ENCODE results near the gene NR1H4. TPM values are rescaled to one million over a fixed set of nuclear protein-coding genes. Genes with fewer than 3 reads are reported as not detected.
A peak's percentile ranks its signal among the peaks of the same experiment; 100 is the strongest.
"Not testable (repeated sequence)": the region's sequence is repeated elsewhere in the genome, so short reads cannot be mapped to it uniquely, and the experiment has no call there.

NR1H4 gene
- total RNA-seq, 1 experiment from 2014 or later, result not detected

- no peak for DNase-seq (ENCODE audit: low read depth)
These were observed 39.0 kb downstream of the NR1H4 start for GRCh38 chr12:100512692-100513091.

DNA sequence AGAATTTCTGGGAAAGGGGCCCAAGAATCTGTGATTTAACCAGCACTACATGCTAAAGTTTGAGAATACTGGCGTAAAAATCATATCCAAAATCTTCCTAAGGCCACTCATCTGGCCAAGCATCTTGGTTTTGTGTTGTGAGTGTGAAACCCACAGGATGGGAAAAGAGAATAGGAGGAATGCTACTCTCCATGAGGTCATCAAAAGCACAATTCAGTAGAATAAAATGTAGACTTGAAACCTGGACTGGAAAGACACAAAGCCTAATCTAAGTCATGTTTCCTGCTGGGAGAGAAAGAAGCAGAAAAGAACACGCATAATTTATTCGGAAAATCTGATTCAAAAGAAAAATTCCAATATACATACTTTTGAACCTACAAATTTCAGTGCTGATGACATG lies 42.3 kb downstream of the NR1H4 start:
- no peak for DNase-seq (ENCODE audit: low read depth)

GRCh38 chr12:100518376-100518775 lies 44.7 kb downstream of the NR1H4 start:
- no peak for DNase-seq (ENCODE audit: low read depth)

DNA sequence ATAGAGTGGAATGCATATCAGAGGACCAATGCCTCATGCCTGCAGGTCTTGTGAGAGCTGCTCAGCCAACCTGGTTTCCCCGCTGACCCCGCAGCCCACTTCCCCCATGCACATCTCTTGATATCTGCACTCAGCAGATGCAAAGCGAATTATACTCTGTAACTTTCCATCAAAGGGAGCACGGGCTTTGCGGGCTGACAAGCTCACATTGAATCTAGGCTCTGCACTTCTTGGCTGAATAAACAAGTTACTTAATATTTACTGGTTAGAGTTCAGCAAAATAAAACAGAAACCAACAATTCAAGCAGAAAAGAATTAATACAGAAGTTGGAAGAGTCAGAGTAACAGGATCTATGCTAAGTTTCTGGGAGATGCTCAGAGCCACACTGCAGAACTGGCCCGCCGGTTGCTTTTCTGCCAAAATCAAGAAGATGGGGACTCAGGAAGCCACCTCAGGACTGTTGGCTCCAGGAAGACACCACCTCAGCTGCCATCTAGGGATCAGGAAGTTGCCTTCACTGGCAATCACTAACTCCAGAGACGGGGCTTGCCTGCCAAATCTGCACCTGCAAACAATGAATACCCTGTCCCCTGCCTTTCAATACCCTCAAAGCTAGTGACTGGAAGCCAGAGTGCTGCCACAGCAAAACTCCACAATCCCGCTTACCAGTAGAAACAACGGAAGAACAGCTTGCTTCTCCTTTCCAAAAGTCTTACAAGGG lies 46.5 kb downstream of the NR1H4 start:
- no peak for DNase-seq (ENCODE audit: low read depth)

- no peak for DNase-seq (ENCODE audit: low read depth)
These were observed 48.3 kb downstream of the NR1H4 start for GRCh38 chr12:100521958-100522357.

- DNase-seq (ENCODE audit: low read depth), result no peak
These were observed 54.4 kb downstream of the NR1H4 start for GRCh38 chr12:100528034-100528433.

- DNase-seq (ENCODE audit: low read depth), result no peak
These were observed 54.9 kb downstream of the NR1H4 start for GRCh38 chr12:100528471-100529127.

- DNase-seq (ENCODE audit: low read depth), result no peak
These were observed 56.2 kb downstream of the NR1H4 start for GRCh38 chr12:100529756-100530350.

GRCh38 chr12:100533376-100533775 lies 59.7 kb downstream of the NR1H4 start:
- DNase-seq (ENCODE audit: low read depth), result no peak

- DNase-seq (ENCODE audit: low read depth), result no peak
These were observed 61.1 kb downstream of the NR1H4 start for GRCh38 chr12:100534625-100535227.

DNA sequence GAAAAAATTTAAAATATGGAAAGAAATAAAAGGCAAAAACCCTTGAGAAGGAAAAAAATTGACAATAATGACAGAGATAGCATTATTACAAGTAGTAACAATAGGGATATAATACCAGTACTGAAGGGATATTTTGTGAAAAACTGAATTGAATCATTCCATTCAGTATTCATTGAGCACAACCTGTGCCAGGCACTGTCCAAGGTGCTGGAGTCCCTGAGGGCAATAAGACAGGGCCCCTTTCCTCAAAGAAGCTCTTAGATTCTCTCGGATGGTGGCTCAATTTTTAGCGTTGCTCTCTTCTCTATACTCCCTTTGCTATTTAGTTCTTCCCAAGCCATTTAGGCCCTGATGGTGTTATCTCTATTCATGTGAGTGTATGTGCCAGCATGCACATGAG lies 65.5 kb downstream of the NR1H4 start:
- peak; percentile 43 for DNase-seq (ENCODE audit: low read depth)

GRCh38 chr12:100544165-100544564 lies 70.5 kb downstream of the NR1H4 start:
- DNase-seq (ENCODE audit: low read depth), result no peak

GRCh38 chr12:100545092-100545491 lies 71.4 kb downstream of the NR1H4 start:
- peak; percentile 65 for DNase-seq (ENCODE audit: low read depth)

GRCh38 chr12:100553936-100554335 lies 80.3 kb downstream of the NR1H4 start:
- DNase-seq (ENCODE audit: low read depth), result no peak

DNA sequence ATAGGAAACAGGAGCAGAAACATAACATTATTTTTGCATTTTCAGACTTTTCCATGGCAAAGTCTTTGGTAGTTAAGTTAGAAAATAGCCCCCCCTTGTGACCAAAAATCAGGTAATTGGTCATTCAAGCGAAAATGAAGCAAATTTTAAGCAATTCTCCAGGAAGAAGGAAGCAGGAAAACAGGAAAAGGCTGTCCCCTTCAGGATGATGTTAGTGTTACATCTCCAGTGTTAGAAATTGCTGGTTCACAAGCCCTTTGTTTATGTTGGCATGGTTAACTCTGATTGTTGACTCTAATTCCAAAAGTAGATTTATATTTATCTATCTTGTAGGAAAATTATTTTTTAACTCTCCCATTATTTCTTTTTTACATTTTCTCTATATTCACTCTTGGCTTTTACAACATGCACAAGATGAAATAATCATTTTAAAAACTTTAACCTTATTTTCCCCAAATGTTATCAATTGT lies 81.0 kb downstream of the NR1H4 start:
- DNase-seq (ENCODE audit: low read depth), result peak; percentile 82

GRCh38 chr12:100555722-100556121 lies 82.1 kb downstream of the NR1H4 start:
- DNase-seq (ENCODE audit: low read depth), result no peak

GRCh38 chr12:100557357-100557756 lies 83.7 kb downstream of the NR1H4 start:
- no peak for DNase-seq (ENCODE audit: low read depth)

GRCh38 chr12:100559261-100559660 lies 85.6 kb downstream of the NR1H4 start:
- DNase-seq (ENCODE audit: low read depth), result not testable (repeated sequence)

DNA sequence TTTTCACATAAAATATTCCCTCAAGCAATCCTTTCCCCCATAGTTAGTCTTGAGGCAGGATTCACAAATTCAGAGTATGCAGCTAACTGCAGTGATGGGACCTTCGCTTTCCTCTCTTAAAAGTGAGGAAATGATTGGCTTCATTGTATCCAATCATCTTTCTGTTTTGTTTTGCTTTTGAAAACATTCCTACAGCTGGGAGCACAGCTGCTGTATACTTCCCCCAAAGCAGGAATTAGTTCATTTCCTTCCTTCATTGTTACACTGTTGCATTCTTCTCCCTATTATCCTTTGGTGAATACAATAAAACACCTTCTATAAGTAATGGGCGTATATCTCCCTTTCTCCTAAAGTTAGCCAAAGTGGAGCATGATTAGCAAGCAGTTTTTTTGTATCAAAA lies 90.4 kb downstream of the NR1H4 start:
- DNase-seq (ENCODE audit: low read depth), result no peak

DNA sequence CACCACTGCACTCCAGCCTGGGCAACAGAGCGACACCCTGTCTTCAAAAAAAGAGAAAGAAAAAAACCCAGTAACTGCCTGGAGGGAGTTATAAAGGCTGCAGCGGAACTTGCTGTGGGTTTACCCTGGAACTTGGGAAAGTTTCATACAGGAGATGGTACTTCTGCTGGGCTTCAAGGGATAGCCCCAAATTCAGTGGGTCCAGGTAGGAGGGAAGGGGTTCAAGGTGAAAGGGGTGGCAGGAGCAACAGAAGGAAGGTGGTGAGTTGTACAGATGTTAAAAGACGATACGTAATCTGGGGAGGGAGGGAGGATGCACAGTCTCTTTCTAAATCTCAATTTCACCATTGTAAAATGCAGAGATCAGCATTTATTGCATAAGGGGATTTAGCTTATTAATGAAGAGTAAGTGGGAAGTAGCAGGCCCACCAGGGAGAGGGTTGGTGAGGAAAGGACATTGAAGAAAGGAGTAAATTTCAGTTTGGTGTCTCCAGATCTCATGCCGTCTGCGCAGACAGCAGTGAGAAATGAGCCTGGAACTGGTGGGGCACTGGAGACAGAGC lies 91.3 kb downstream of the NR1H4 start:
- DNase-seq (ENCODE audit: low read depth), result no peak

DNA sequence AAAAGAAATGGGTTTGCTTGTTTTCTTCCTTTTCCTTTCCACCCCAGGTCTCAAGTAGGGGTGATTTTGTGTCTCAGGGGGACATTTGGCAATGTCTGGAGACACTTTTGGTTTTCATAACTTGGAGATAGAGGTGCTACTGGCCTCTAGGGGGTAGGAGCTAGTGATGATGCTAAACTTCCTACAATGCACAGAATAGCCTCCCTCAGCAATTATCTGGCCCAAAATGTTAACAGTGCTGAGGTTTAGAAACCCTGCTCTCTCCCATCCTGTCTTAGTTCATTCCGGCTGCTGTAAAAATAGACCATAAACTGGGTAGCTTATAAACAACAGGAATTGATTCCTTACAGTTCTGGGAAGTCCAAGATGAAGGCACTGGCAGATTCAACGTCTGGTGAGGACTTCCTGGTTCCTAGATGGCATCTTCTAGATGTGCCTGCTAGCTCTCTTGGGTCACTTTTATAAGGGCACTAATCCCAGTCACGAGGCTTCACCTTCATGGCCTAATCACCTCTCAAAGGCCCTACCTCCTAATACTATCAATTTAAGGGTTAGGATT lies 92.4 kb downstream of the NR1H4 start:
- DNase-seq (ENCODE audit: low read depth), result no peak
